Right kidney (tissue), 1 donor: ENCODE measurements around the gene CDK13.
A peak's percentile ranks its signal among the peaks of the same experiment; 100 is the strongest.
"Not testable (repeated sequence)": the region's sequence is repeated elsewhere in the genome, so short reads cannot be mapped to it uniquely, and the experiment has no call there.

Experiments
- DNase-seq: peaks from one replicate; pipeline ENCODE4 v3.0.0-alpha.2; 2016

CDK13 gene

DNA sequence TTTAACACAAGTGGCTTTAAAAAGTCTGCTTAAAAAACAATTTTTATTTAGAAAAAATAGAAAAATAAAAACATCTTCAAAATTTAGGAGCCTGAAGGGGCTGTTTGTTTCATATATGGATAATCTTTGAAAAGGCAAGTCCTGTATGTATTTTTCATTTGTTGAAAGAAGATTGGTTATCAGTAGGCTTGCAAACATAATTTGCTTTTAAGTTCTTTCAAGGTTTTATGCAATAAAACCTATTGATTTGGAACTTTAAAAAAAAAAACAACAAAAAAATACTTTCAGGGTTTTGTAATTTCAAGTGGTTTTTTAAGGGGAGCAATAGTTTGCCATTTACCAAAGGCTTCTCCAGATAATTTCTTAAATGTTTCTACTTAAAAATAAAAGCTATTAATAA is 148.8 kb downstream of the CDK13 start:
- DNase-seq: no peak

DNA sequence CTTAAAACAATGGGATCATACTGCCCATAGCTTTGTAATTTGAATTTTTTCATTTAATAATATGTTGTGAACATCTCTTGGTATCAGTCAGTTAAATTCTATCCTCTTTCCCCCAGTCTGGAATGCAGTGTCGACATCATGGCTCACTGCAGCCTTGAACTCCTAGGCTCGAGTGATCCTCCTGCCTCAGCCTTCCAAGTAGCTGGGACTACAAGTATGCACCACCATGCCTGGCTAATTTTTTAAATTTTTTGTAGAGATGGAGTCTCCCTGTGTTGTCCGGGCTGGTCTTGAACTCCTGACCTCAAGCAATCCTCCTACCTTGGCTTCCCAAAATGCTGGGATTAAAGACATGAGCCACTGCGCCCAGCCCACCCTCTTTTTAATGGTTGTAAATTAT is 149.8 kb downstream of the CDK13 start:
- no peak for DNase-seq

DNA sequence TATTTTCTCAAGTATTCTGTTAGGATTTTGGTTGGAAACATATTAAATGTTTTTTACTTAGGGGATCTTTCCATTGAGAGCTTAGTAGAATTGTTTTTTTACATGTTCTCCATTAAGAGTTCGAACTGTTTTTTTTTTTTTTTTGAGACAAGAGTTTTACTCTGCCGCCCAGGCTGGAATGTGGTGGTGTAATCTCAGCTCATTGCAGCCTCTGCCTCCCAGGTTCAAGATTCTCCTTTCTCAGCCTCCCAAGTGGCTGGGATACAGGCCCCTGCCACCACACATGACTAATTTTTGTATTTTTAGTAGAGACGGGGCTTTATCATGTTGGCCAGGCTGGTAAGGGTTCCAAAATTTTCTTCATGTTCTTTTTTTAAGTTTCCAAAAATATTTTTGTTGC is 151.1 kb downstream of the CDK13 start:
- no peak for DNase-seq

DNA sequence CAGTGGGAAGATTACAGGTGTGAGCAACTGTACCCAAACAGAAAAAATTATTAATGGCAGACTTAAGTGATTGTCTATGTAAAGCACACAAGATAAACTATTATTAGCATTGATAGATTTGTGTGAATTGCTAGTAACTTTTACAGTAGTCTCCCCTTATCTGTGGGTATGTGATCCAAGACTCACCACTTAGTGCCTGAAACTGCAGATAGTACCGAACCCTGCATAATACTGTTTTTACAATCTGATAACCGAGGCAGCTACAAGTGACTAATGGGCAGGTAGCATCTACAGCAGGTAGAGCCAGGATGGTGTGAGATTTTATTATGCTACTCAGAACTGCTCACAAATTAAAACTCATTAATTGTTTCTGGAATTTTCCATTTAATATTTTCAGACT is 152.8 kb downstream of the CDK13 start:
- no peak for DNase-seq

DNA sequence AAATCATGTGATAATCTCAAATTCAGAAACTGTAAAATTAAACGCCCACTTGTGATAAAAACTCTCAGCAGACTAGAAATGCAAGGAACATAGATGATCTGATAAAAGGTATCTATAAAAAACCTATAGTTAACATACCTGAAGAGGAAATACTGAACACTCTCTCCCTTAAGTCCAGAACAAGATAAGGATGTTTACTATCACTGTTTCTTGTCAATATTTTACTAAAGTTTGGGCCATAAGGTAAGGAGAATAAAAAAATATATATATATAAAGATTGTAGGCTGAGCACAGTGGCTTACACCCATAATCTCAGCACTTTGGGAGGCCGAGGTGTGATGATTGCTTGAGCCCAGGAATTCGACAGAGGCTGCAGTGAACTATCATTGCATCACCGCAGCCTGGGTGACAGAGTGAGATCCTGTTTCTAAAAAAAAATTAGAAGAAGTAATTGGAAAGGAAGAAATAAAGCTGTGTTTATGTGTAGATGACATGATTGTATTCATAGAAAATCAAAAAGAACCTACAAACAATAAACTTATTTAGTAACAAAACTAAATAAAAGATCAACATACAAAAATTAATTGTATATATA is 155.9 kb downstream of the CDK13 start:
- no peak for DNase-seq

DNA sequence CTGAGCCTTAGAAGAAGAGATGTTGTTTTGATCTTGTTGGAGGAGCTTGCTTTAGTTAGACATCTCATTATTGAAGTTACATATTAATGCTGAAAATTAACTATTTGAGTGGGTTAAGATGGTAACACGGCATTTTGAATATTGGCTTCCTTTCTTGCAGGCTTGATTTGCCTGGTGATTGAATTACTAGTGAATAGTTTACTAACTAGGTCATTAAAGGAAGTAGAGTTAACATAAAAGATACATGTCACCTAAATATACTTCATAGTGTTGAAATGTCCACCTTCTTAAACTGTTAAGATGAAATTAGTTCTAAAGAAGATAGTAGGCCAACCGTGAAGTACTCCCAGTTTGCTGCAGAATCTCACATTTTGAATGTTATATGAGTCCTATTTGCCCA is 165.9 kb downstream of the CDK13 start:
- no peak for DNase-seq

DNA sequence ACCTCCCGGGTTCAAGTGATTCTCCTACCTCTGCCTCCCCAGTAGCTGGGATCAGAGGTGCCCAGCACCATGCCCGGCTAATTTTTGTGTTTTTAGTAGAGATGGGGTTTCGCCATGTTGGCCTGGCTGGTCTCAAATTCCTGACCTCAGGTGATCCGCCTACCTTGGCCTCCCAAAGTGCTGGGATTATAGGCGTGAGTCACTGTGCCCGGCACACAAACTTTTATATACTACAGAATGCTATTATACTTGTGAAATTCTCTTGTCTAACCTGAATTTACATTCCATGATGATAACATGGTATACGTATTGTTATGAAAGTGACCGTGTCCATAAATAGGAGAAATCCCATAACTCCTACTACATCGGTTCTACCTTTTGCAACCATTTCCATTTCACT is 167.1 kb downstream of the CDK13 start:
- DNase-seq: not testable (repeated sequence)

DNA sequence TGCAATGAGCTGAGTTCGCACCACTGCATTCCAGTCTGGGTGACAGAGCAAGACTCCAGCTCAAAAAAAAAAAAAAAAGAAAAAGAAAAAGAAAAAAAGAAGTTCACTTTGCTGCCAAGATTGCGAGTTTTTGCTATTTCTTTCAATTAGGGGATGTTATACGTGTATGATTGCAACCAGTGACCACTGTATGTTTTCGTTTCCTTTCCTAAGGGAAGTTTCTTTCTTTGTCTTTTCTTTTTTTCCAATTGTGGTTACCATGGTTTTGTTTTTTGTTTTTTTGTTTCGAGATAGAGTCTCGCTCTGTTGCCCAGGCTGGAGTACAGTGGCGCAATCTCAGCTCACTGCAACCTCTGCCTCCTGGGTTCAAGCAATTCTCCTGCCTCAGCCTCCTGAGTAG is 168.1 kb downstream of the CDK13 start:
- not testable (repeated sequence) for DNase-seq

DNA sequence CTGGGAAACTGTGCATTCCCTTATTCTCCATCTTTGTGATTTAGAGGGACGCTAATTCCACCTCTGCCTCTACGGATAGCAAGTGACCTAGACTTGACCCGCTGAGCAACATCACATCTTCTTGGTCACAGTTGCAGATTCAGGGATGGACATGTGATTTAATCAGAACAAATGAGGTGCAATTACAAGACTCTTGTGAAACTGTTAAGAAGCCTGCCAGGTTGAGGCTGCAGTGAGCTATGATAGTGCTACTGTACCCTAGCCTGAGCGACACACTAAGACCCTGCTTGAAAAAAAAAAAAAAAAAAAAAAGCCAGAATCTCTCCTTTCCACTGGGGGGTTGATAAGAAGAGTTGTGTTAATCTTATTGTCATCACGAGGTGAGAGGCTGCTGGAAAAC is 170.0 kb downstream of the CDK13 start:
- no peak for DNase-seq

DNA sequence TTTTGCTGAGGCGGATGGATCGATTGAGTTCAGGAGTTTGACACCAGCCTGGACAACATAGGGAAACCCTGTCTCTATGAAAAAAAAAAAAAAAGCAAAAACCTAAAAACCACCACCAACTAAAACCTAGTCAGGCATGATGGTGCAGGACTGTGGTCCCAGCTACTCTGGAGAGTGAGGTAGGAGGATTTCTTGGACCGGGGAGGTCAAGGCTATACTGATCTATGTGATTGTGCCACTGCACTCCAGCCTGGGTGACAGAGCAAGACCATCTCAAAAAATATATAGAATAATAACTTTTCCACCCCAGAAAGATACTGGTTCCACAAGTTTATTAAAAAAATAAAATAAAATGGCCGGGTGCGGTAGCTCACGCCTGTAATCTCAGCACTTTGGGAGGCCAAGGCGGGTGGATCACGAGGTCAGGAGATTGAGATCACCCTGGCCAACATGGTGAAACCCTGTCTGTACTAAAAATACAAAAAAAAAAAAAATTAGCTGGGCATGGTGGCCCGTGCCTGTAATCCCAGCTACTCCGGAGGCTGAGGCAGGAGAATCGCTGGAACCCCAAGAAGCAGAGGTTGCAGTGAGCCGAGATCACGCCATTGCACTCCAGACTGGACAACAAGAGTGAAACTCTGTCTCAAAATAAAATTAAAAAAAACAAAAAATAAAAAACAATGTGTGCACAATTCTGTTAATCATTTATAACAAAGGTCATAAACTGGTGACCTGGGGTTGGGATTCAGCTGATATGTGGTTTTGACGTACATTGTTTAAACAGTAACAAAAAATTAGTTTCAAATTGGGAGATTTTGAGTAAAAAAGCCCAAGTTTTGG is 172.3 kb downstream of the CDK13 start:
- not testable (repeated sequence) for DNase-seq

DNA sequence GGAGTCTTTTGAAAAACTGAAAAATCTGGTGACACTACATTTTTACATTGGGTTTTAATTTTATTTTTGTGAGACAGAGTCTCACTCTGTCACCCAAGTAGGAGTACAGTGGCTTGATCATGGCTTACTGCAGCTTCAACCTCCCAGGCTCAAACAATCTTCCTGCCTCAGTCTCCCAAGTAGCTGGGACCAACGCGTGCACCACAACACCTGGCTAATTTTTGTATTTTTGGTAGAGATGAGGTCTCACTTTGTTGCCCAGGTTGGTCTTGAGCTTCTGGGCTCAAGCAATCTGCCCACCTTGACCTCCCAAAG is 172.8 kb downstream of the CDK13 start:
- DNase-seq: no peak

DNA sequence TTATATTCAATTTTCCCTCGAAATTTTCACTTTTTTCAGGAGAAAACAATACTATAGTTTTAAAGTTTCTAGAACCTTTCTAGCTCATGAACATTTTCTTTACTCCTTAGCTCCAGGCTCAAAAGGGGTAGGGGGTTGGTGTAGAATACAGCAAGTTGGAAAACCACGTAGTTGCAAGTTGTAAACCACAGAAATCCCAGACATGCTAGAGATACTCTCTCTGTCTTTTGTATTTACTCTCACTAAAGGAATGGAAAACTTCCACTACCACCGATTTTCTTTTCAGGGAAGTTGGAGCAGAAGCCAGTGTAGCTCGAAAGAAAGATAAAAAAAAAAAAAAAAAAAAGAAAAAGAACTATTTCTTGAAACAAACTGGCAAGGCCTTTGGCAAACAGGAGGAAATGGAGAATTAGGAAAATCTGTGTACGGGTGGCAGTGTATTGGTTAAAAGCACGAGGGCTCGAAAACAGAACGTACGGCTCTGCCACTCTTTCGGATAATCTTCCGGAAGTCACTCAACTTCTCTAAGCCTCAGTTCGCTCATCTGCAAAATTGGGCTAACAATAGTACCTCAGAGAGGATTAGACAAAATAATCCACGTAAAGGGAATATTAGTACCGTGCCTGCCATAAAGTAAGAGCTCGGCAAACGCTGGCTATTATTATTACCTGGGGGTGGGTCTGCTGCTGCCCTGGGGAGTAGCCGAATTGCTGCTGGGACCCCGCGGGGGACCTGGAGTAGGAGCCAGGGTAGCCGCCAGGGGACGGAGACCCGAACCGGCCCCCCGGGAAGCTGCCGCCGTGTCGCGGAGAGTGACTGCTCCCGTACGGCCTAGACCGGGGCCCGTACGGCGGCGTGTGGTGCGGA is 183.7 kb downstream of the CDK13 start:
- DNase-seq: no peak

DNA sequence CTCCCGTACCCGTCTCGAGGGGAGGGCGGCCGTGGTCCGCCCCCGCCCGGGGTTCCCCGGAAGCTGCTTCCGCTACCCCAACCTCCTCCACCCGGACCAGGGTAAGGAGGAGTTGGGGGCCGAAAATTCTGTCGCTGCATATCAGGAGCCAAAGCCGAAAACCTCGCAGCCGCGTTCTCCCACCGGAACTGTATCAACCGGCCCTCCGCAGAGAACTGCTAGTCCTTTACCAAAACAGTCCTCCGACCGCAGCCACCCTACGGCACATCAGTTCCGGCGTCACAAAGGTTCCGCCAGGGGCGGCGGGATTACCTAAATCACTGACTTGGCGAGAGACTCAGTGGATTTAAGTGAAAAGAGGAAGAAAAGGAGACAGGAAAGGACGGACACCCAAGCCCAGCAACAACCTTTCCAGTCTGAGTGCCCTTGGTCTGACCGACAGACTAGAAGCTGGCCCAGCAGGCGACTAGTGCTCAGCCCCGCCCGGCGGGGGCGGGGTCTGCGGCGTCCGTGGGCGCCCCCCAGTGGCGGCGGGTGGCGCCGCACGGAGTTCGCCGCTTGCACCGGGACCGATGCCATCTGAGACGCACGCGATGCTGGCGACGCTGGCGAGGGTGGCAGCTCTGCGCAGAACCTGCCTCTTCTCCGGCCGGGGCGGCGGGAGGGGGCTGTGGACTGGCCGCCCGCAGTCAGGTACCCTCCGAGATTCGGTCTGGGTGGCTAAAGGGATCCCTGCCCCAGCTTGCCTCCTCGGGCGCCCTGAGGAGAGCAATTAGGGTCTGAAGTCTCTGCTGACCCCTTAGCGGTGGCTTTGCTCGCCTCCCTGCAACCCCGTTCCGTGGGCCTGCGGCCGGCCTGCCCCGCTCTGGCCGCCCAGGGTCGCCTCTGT is 184.6 kb downstream of the CDK13 start, which contains the start of the genes MPLKIP and SUGCT:
Gene MPLKIP (minus strand): TSS at position 195 of the 889 bp plus-strand sequence. CDS start 55 bp downstream, at position 140.
Gene SUGCT (plus strand): TSS at position 578 of the 889 bp plus-strand sequence.
- peak; percentile 99 for DNase-seq

DNA sequence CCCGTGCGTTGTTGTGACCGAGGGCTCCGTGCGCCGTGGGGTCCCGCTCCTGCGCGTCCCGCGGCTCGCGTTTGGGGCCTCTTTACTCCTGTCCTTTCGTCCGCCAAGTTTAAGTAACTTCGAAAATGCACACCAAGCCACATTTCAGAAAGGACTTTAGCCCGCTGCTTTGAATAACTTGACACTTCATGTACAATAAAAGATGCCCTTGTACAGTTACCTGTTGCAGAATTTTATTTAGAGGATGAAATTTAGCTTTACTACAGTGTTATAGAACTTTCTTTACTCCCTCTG is 185.2 kb downstream of the CDK13 start:
- no peak for DNase-seq

DNA sequence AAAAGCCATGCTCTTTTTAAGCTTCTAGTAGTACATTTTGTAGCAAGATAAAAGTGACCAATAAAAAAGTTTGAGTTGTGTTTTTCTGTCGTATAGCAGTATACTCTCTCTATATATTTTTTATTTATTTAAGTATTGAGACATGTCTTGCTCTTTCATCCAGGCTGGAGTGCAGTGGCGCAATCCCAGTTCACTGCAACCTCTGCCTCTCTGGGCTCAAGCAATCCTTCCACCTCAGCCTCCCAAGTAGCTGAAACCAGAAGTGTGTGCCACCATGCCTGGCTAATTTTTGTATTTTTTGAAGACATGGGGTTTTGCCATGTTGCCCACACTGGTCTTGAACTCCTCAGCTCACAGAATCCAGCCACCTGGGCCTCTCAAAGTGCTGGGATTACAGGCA is 187.5 kb downstream of the CDK13 start:
- DNase-seq: no peak

DNA sequence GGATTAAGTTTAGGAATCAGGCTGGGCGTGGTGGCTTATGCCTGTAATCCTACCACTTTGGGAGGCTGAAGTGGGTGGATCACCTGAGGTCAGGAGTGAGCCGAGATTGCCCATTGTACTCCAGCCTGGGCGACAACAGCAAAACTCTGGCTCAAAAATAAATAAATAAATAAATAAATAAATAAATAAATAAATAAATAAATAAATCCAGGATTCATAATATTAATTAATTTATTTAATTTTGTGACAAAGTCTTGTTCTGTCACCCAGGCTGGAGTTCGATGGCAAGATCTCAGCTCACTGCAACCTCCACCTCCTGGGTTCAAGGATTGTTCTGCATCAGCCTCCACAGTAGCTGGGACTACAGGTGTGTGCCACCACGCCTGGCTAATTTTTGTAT is 188.9 kb downstream of the CDK13 start:
- DNase-seq: no peak

DNA sequence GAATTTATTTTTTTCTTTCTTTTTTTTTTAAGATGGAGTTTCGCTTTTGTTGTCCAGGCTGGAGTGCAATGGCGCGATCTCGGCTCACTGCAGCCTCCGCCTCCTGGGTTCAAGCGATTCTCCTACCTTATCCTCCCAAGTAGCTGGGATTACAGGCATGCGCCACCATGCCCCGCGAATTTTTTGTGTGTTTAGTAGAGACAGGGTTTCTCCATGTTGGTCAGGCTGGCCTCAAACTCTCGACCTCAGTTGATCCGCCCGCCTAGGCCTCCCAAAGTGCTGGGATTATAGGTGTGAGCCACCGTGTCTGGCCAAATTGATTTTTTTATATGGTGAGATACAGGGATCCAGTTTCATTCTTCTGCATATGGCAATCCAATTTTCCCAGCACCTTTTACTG is 189.8 kb downstream of the CDK13 start:
- not testable (repeated sequence) for DNase-seq

DNA sequence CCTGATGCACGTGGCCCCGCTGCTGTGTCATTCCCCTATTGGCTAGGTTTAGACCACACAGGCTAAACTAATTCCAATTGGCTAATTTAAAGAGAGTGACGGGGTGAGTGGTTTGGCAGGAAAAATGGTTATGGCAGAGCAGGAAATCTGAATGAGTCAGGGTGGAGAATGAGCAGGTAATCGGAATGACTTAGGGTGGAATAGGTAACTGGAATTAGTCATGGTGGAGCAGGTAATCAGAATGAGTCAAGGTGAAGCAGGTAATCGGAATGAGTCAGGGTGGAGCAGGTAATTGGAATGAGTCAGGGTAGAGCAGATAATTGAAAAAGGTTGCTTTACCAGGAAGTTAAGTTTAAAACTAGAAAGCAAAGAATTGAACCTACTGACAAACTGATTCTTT is 191.9 kb downstream of the CDK13 start:
- DNase-seq: not testable (repeated sequence)

DNA sequence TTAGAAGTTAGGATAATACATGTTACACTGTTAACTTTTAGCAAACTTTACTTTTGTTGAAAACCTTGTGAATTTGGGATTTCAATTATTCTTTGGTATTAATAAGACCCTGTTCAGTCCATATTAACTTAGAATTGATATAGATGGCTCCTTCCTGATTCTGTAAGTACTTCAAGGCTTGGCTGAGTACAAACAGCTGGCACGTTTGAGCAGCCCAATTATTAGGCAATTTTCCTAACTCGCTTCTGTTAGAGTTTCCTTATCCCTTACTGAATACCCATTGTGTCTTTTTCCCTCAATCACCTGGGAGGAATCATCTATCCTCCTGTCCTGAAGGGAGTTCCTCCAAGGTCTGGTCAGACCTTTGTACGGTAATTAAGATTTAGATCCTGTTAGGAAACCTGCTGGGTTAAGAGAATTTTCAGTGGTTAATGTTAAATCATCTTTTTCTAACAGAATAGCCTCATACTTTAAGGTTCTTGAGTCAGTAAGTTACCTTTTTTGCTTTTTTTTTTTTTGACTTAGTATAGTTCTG is 195.6 kb downstream of the CDK13 start:
- not testable (repeated sequence) for DNase-seq

DNA sequence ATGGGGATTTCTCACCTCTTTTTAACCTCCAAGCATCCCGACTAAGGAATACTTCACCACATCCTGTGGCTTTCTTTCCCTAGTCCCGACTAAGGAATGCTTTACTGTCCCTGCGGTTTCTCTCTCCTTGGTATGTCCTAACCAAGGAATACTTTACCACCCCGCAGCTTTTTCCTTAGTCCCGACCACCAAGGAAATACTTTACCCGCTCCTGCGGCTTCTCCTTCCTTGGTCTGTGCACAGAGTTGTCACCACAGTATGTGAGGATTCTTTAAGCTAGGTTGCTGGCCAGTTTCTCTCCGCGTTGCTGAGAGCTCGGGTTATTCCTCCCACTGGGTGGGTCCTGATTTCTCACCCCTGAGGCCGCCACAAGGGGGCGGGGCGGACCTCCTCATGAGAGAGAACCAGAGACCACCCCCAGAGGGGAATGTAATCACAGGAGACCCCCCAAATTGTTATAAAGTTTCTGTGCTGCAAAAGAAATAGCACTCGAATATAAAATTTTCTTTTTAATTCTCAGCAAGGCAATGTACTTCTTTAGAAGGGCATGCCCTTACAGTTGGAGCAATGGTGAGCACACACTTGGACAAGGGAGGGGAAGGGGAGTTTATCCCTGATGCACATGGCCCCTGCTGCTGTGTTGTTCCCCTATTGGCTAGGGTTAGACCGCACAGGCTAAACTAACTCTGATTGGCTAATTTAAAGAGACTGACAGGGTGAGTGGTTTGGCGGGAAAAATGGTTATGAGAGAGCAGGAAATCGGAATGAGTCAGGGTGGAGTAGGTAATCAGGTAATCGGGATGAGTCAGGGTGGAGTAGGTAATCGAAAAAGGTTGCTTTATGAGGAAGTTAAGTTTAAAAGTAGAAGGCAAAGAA is 197.6 kb downstream of the CDK13 start:
- DNase-seq: no peak

DNA sequence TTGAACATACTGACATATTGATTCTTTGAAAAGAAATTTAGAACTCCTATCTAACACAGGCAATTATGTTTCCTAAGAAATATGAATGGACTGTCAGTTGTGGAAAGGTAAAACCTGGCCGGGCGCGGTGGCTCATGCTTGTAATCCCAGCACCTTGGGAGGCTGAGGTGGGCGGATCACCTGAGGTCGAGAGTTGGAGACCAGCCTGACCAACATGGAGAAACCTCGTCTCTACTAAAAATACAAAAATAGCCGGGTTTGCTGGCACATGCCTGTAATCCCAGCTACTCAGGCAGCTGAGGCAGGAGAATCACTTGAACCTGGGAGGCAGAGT is 198.2 kb downstream of the CDK13 start:
- DNase-seq: not testable (repeated sequence)
